ENCODE results near the gene SINHCAF. TPM values are rescaled to one million over a fixed set of nuclear protein-coding genes. Genes with fewer than 3 reads are reported as not detected.
A peak's percentile ranks its signal among the peaks of the same experiment; 100 is the strongest.
"Not testable (repeated sequence)": the region's sequence is repeated elsewhere in the genome, so short reads cannot be mapped to it uniquely, and the experiment has no call there.

Gene SINHCAF
- total RNA-seq, 2 donors from 2014 or later: 12.0 to 21.5 TPM

DNA sequence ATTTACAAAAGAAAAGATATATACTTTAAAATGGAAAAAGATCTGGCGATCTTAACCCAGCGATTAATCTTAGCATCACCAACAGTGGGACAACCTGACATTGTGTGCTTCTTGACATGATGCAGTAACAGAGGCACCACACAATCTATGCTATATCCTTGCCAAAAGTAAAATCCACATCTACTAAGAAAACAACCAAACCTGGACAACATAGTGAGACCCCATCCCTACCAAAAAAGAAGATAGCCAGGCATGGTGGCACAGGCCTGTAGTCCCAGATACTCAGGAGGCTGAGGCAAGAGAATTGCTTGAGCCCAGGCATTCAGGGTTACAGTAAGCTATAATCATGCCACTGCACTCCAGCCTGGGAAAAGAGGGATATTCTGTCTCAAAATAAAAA lies 50.5 kb downstream of the SINHCAF start:
- no peak for DNase-seq (ENCODE audit: low spot score)
- intact Hi-C loops (cut with DNase I): loop anchor here in 1 of 2 donors (10.0 kb wide), 1 partner anchor 431 kb away; no protein-coding TSS in a partner anchor

DNA sequence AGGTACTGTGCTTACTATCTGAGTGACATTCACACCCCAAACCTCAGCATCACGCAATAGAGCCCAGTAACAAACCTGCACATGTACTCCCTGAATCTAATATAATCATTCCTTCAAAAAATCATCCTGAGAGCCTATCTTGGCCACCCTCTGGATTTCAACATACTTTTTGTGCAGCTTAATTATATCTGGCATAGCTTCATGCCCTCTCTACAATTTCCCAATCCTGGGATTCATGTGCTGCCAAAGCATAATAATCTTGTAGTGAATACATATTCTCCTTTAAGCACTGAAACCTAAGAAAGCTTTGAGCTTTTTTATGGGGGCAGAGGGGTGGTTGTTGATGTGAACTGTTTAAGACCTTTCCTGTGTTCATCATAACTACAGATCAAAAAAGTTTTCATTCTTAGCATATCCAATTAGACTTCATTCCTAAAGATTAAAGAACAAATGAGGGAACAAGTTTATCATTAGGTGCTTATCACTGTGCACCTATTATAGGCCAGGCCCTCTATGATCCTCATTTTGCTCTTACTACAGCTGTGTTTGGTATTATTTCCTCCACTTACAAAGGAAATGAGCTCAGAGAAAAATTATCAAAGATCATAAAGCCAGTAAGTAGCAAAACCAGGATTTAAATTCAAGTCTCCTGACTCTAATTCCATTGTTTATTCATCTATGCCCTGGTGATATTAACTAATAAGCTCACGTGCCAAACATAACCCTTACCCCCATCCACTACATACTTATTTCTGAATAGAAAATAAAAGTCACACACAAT lies 51.2 kb downstream of the SINHCAF start:
- no peak for DNase-seq (ENCODE audit: low spot score)
- intact Hi-C loops (cut with DNase I): loop anchor here in 1 of 2 donors (10.0 kb wide), 1 partner anchor 430 kb away; no protein-coding TSS in a partner anchor

DNA sequence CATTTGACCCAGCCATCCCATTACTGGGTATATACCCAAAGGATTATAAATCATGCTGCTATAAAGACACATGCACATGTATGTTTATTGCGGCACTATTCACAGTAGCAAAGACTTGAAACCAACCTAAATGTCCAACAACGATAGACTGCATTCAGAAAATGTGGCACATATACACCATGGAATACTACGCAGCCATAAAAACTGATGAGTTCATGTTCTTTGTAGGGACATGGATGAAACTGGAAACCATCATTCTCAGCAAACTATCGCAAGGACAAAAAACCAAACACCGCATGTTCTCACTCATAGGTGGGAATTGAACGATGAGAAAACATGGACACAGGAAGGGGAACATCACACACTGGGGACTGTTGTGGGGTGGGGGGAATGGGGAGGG lies 52.2 kb downstream of the SINHCAF start:
- not testable (repeated sequence) for DNase-seq (ENCODE audit: low spot score)
- intact Hi-C loops (cut with DNase I): loop anchor here in 1 of 2 donors (10.0 kb wide), 1 partner anchor 429 kb away; no protein-coding TSS in a partner anchor

DNA sequence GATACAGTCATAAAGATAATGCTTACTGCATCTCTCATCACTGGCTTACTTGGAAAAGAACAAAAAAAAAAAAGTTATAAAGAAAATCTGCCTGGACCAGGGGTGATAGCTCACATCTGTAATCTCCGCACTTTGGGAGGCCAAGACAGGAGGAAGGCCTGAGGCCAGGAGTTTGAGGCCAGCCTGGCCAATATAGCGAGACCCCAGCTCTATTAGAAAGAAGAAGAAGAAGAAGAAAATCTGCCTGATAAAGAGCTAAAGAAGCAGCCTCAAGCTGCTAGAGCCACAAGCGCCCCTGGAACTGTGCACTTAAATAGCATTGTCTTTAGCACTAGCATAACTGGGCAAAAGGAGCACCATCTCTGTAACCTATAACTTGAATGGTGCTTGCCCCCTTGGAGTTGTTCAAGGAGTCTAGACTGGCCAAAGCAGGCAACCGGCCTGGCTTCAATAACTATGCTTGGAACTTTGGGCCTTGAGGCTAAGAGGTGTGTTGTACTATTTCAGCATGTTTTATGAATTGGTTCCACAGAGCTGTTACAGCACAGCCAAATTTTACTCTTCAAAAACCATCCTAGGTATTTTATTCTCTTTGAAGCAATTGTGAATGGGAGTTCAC lies 53.2 kb downstream of the SINHCAF start:
- DNase-seq (ENCODE audit: low spot score): no peak
- intact Hi-C loops (cut with DNase I): loop anchor here in 1 of 2 donors (10.0 kb wide), 1 partner anchor 428 kb away; no protein-coding TSS in a partner anchor

DNA sequence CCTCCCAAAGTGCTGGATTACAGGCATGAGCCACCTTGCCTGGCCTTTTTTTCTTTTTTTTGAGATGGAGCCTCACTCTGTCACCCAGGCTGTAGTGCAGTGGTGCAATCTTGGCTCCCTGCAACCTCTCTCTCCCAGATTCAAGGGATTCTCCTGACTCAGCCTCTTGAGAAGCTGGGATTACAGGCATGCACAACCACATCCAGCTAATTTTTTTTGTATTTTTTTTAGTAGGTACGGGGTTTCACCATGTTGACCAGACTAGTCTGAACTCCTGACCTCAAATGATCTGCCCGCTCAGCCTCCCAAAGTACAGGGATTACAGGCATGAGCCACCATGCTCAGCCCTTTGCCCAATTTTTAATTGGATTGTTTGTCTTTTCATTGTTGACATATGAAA lies 58.0 kb downstream of the SINHCAF start:
- no peak for DNase-seq (ENCODE audit: low spot score)
- intact Hi-C loops (cut with DNase I): no loop called here

DNA sequence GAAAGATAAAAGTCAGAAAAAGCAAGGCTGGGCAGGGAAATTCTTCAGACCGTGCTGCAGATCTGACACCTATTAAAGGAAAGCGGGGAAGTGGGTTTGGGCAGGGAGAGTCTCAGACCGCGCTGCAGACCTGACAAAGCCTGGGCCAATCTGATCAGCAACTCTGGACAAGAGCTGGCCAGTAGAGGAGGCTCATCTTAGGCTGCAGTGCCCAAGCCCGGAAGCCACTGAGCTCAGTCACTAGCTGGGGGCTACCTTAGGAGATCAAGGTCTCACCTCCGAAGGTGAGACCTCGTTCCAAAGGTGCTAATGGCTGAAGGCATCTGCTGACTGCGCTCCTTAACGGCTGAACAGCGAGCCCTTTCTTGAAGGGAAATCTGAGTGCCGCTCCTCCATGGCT lies 60.2 kb downstream of the SINHCAF start:
- intact Hi-C loops (cut with DNase I): no loop called here
- DNase-seq (ENCODE audit: low spot score): no peak

DNA sequence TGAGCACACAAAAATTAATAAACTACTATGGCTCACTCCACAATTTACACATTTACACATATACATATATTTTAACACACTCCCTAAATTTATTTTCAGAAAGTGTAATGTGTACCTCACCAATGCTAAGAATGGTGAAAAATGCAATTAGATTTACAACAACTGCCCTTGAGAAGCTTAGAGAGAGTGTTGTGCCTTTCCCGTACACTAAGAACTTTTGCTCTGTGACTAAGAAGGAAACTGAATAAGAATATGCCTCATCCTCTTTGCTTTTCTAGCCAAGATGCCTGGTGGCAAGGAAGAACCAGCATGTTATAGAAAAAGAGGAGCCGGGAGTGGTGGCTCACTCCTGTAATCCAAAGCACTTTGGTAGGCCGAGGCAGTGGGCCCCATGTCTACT lies 62.3 kb downstream of the SINHCAF start:
- DNase-seq (ENCODE audit: low spot score): no peak
- intact Hi-C loops (cut with DNase I): no loop called here

DNA sequence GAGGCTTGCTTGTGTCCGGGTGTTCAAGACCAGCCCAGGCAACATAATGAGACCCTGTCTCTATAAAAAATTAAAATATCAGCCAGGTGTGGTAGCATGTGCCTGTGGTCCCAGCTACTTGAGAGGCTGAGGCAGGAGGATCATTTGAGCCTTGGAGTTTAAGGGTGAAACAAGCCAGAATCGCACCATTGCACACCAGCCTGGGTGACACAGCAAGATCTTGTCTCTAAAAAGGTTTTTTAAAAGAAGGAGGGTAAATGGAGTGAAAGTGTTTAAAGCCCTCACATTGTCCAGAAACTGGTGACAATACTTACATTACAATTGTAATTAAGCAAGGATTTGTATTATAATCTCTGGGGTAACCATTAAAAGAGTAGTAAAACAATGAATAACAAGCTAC lies 64.2 kb downstream of the SINHCAF start:
- DNase-seq (ENCODE audit: low spot score): no peak
- intact Hi-C loops (cut with DNase I): no loop called here

DNA sequence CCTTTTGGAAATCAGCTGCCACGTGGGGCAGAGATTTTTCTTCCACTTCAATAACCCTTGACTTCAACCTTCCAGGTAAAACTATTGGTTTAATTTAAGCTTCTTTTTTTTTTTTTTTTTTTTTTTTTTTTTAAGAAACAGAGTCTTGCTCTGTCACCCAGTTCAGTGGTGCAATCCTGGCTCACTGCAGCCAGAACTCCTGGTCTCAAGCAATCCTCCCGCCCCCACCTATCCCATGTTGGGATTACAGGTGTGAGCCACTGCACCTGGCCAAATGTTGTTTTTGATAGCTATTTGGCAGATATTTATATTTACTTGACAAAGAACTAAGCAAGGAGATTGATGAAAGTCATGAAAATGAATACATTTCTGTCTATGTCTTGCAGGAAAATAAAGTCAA lies 65.1 kb downstream of the SINHCAF start:
- DNase-seq (ENCODE audit: low spot score): no peak
- intact Hi-C loops (cut with DNase I): no loop called here

DNA sequence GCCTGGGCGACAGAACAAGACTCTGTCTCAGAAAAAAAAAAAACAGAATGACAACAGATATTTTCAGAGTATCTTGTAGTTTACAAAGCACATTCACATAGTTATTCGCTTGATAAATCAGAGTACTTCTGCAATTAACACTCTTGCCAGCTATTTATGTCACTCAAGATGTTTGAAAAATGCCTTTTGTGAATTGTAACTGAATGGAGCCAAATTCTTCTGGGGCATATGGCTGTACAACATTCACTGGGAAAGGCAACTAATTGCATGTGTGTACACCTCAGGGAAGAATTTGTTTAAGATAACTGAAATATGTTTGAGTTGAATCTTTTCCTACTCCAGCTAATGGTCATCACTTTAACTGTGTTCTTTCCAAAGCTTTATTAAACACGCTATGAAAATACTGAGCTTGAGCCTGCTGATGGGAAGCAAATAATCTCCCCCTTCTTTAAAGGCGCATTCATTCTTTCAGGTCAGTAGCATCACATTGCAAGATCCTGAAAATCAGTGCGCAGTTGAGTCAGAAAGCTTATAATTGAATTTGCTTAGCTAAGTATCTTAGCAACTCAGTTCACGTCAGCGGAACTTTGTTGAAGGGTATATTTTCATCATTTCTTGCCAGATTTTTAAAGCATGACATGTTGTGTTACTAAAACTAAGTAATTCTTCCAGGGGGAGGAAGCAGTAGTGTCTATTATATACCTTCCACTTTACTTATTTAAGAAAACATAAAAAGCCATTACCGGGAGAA lies 66.6 kb downstream of the SINHCAF start:
- DNase-seq (ENCODE audit: low spot score): no peak
- intact Hi-C loops (cut with DNase I): no loop called here

DNA sequence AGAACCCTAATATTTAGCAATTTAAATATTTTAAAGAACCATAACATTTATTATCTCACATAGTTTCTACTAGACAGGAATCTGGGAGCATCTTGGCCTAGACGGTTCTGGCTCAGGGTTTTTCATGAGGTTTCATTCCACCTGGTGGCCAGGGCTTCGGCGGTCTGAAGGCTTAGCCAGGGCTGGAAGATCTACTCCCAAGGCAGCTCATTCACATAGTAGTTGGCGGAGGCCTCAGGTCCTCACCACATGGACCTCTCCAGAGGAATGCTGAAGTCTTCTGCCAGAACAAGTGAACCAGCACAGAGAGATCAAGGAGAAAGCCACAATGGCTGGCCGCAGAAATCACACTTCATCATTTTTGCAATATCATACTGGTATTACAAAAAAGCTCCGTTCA lies 68.2 kb downstream of the SINHCAF start:
- no peak for DNase-seq (ENCODE audit: low spot score)
- intact Hi-C loops (cut with DNase I): no loop called here

DNA sequence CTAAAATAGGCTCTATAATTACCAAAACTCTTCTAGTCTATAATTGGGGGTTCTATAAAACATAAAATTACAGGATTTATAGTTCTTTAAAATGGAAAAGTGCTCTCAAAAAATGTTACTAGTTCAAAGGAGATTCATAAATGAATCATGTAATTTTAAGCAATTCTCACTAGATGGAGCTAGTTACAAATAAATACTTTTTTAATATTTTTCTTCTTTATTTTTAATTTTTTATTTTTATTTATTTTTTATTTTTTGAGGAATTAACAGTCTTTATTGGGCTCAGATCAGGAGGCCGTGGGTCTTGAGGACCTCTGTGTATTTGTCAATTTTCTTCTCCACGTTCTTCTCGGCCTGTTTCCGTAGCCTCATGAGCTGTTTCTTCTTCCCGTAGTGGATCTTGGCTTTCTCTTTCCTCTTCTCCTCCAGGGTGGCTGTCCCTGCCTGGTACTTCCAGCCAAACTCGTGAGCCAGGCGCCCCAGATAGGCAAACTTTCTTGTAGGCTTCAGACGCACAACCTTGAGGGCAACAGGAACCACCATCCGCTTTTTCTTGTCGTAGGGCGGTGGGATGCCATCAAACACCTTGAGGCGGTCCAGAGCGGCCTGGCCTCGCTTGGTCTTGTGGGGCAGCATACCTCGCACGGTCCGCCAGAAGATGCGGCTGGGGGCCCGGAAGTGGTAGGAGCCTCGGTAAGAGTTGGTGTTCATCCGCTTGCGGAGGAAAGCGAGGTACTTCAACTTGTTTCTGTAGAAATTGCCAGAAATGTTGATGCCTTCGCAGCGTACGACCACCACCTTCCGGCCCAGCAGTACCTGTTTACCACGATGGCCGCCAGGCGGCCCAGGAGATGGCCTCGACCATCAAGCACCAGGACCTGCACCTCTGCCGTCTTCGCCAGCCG lies 74.0 kb downstream of the SINHCAF start:
- DNase-seq (ENCODE audit: low spot score); intact Hi-C loops (cut with DNase I): not testable (repeated sequence)

DNA sequence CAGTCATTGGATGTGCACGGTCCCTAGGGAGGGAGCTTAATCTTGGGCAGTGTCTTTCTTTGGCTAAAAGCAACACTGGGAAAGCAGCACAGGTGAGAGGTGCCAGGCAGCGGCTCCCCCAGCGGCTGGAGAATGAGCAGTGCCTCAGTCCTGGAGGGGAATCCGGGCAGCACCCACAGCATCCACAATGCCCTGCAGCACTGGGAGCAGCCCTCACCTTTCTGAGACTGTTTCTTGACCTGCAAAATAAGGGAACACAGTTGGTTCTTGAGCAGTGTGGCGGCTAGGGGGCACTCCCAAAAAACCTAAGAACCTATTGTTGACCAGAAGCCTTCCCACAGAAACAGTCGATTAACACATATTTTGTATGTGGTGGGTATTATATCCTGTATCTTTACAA lies 75.8 kb downstream of the SINHCAF start:
- intact Hi-C loops (cut with DNase I): no loop called here
- no peak for DNase-seq (ENCODE audit: low spot score)

DNA sequence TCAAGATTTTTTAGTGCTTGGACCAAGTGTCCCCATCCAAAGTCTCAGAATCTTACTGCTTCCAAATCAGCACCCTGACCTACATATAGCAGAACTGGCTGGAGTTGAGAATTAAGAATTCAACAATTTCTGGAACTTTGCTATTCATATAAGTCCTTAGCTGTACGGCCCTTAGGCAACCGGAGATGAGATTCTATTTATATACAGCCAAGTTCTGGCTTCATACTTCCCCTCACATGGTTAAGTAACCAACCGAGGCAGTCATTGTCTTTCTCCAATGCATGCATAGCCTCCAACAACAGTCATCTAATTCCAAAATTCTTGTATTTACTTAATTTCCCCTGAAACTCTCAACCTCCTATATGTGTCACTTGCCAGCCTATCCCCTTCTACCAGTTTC lies 76.6 kb downstream of the SINHCAF start:
- intact Hi-C loops (cut with DNase I): no loop called here
- no peak for DNase-seq (ENCODE audit: low spot score)

DNA sequence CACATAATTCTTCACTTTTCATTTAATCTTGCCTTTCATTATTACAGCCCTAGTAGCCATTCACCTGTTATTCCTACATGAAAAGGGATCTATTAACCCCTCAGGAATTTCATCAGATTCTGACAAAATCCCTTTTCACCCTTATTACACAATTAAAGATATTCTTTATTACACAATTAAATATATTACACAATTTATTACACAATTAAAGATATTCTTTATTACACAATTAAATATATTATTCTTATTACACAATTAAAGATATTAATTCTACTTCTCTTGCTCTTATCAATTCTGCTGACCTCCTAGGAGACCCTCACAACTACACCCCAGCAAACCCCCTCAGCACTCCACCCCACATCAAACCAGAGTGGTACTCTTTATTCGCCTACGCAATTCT lies 77.1 kb downstream of the SINHCAF start:
- intact Hi-C loops (cut with DNase I): no loop called here
- DNase-seq (ENCODE audit: low spot score): no peak

DNA sequence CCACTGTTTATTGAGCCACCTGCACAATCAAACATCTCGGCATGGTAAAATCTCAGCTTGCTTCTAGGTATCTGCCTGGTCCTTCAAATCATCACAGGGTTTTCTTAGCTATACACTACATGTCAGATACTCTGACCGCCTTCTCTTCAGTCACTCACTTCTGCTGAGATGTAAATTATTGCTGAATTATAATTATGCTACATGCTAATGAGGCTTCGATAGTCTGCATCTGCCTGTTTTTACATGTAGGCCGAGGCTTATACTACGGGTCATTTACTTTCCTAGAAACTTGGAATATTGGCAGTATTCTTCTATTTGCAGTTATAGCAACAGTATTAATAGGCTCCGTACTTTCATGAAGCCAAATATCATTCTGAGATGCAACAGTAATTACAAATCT lies 77.6 kb downstream of the SINHCAF start:
- no peak for DNase-seq (ENCODE audit: low spot score)
- intact Hi-C loops (cut with DNase I): no loop called here

DNA sequence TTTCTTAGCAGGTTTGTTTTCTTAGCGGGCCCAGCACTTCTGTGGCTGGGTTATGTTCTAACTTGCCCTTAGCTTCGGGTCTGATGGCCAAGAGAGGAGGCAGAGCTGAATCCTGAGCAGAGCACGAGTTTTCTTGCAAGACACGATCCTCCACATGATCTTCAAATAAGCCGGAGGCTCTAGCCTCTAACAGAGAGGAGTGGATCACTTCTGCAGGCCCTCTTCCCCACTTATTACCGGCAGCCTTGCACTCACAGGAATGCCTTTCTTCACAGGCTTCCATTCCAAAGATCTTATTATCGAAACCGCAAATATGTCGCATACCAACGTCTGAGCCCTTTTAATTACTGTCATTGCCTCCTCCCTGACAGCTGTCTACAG lies 79.5 kb downstream of the SINHCAF start:
- intact Hi-C loops (cut with DNase I): no loop called here
- no peak for DNase-seq (ENCODE audit: low spot score)

DNA sequence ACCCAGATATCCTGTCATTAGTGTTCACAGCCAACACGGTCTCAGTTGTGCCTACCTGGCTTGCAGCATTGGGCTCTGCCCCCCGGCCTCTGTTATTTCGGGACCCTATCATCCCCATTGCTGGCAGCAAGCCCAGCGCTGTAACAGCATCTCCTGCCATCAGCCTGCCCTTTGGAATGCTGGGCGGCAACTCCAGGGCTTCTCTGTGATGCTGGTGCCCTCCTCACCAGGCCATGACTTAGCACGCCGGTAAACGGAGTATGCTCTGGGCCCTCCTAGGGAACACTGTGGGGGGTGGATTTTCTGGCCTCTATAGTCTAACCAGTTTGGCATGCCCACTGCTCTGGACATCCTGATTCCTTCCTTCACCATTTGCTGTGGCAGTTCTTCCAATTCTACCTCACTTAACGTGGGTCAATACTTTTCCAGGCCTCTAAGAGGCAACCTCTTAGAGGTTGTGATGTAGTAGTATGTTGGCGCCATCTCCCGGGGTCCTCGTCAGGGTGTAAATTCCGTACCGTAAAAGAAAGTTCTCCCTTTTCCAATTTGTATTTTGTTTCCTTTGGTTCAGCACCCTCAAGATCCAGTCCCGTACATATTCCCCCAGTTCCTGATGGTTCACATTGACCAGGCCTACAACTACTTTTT lies 80.0 kb downstream of the SINHCAF start:
- DNase-seq (ENCODE audit: low spot score): no peak
- intact Hi-C loops (cut with DNase I): no loop called here

DNA sequence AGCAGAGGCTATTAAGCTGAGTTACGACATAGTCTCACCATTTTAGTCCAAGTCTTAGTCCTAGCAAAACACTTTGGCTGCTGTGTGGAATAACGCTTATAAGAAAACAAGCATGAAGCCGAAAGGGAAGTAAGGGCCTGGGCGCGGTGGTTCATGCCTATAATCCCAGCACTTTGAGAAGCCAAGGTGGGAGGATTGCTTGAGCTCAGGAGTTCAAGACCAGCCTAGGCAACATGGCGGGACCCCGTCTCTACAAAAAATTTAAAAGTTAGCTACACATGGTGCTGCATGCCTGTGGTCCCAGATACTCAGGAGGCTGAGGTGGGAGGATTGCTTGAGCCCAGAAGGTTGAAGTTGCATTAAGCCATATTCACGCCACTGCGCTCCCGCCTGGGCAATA lies 83.5 kb downstream of the SINHCAF start:
- peak; percentile 53 for DNase-seq (ENCODE audit: low spot score)
- intact Hi-C loops (cut with DNase I): not testable (repeated sequence)
